NB4 (cell line): ENCODE measurements around the gene FXYD5.

ENCODE experiments used
- DNase-seq: peaks from one replicate; pipeline ENCODE4 v3.0.0; 2010; ENCODE audit warnings: low read depth
- H3K4me3 ChIP-seq: one replicate; pipeline ENCODE4 v1.5.1; 2011; ENCODE audit warnings: mild to moderate bottlenecking, low read depth, low read length, moderate library complexity
- MYC ChIP-seq: IDR thresholded peaks from 2 replicates; pipeline ENCODE4 v1.6.1; 2011; ENCODE audit warnings: low read depth, low read length
- POLR2A ChIP-seq: IDR thresholded peaks from 2 replicates; pipeline ENCODE4 v1.6.1; 2011; ENCODE audit warnings: mild to moderate bottlenecking; ENCODE audit not compliant: insufficient read length; ENCODE audit errors: extremely low read depth
- TF ChIP-seq, protein P1 (sequence below): IDR thresholded peaks from 2 replicates; pipeline ENCODE4 v1.6.1; 2011; ENCODE audit warnings: low read depth, low read length
- TF ChIP-seq, protein P2 (sequence below): IDR thresholded peaks from one replicate; pipeline ENCODE4 v1.5.1; 2012; ENCODE audit warnings: low read depth, low read length

Gene FXYD5

GRCh38 chr19:35119091-35119490 is 35.4 kb upstream of the FXYD5 start:
- TF ChIP-seq, protein P1, sequence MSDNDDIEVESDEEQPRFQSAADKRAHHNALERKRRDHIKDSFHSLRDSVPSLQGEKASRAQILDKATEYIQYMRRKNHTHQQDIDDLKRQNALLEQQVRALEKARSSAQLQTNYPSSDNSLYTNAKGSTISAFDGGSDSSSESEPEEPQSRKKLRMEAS: no peak
- no peak for TF ChIP-seq POLR2A
- TF ChIP-seq, protein P2, sequence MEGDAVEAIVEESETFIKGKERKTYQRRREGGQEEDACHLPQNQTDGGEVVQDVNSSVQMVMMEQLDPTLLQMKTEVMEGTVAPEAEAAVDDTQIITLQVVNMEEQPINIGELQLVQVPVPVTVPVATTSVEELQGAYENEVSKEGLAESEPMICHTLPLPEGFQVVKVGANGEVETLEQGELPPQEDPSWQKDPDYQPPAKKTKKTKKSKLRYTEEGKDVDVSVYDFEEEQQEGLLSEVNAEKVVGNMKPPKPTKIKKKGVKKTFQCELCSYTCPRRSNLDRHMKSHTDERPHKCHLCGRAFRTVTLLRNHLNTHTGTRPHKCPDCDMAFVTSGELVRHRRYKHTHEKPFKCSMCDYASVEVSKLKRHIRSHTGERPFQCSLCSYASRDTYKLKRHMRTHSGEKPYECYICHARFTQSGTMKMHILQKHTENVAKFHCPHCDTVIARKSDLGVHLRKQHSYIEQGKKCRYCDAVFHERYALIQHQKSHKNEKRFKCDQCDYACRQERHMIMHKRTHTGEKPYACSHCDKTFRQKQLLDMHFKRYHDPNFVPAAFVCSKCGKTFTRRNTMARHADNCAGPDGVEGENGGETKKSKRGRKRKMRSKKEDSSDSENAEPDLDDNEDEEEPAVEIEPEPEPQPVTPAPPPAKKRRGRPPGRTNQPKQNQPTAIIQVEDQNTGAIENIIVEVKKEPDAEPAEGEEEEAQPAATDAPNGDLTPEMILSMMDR: no peak
- TF ChIP-seq MYC: no peak
- H3K4me3 ChIP-seq: no peak overlapping the region
- DNase-seq: no peak

DNA sequence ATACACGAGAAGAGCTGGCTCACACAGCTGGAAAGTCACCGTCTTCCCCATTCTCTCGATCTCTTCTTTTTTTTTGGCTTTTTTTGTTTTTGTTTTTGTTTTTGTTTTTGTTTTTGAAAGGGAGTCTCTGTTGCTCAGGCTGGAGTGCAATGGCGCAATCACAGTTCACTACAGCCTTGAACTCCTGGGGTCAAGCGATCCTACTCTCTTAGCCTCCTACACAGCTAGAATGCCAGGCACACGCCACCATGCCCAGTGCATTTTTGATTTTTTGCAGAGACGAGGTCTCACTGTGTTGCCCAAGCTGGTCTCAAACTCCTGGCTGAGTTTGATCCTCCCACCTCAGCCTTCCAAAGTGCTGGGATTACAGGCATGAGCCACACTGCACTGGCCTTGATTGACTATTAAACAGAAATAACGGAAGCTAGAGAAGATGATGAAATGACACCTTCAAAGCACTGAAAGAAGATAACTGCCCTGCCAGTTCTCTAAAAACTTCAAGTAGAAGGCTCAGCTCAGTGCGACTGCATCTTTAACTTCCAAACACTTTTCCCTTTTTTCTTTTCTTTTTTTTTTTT is 34.9 kb upstream of the FXYD5 start:
- no peak for TF ChIP-seq POLR2A
- TF ChIP-seq, protein P1: no peak
- no peak for TF ChIP-seq MYC
- no peak overlapping the region for H3K4me3 ChIP-seq
- no peak for DNase-seq

- H3K4me3 ChIP-seq: no peak overlapping the region
- no peak for DNase-seq
- TF ChIP-seq POLR2A (no peak), MYC (no peak)
- TF ChIP-seq, protein P2: no peak
- TF ChIP-seq, protein P1: no peak
Measured at GRCh38 chr19:35120492-35120891, 34.0 kb upstream of the FXYD5 start.

GRCh38 chr19:35120898-35121297 is 33.6 kb upstream of the FXYD5 start:
- no peak for TF ChIP-seq POLR2A
- TF ChIP-seq, protein P1: no peak
- no peak for TF ChIP-seq MYC
- TF ChIP-seq, protein P2: no peak
- H3K4me3 ChIP-seq: no peak overlapping the region
- no peak for DNase-seq

GRCh38 chr19:35122687-35123551 is 31.6 kb upstream of the FXYD5 start:
- DNase-seq: no peak
- no peak for TF ChIP-seq POLR2A
- TF ChIP-seq MYC: no peak
- TF ChIP-seq, protein P2: no peak
- TF ChIP-seq, protein P1: no peak
- no peak overlapping the region for H3K4me3 ChIP-seq

DNA sequence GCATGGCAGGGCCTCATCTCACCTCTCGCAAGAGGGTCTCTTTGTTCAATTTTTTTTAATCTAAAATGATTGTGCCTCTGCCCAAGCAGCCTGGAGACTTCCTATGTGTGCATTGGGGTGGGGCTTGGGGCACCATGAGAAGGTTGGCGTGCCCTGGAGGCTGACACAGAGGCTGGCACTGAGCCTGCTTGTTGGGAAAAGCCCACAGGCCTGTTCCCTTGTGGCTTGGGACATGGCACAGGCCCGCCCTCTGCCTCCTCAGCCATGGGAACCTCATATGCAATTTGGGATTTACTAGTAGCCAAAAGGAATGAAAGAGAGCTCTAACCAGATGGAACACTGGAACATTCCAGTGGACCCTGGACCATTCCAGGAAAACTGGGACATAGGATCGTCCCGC is 31.0 kb upstream of the FXYD5 start:
- no peak overlapping the region for H3K4me3 ChIP-seq
- no peak for TF ChIP-seq MYC
- TF ChIP-seq, protein P2: no peak
- TF ChIP-seq, protein P1: no peak
- TF ChIP-seq POLR2A: no peak
- no peak for DNase-seq
